GM19035 (cell line): ENCODE results near the gene TMEM208.

Experiments
- ATAC-seq: cut with Tn5 transposase; IDR thresholded peaks from one replicate; pipeline ENCODE4 v1.9.1; 2021; ENCODE audit not compliant: unreplicated experiment

TMEM208 gene

DNA sequence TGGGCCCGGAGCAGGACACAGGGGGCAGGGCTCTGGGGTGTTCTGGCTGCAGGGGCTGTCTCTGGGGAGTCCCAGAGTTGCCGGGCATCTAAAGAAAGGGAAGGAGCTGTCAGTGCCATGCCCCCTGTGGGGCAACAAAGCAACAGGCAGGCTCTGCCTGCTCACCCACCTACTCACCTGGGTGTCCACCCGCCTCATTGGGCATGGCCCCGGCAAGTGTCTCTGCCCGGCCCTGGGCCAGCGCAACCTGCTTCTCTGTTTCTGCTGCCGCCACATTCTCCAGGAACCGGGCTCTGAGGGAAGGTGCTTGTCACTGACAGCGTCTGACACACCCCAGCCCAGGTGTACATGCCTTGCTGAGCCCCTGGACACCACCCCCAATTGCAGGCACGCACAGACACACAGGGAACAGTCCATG, 7.3 kb downstream of the TMEM208 start:
- no peak for ATAC-seq

DNA sequence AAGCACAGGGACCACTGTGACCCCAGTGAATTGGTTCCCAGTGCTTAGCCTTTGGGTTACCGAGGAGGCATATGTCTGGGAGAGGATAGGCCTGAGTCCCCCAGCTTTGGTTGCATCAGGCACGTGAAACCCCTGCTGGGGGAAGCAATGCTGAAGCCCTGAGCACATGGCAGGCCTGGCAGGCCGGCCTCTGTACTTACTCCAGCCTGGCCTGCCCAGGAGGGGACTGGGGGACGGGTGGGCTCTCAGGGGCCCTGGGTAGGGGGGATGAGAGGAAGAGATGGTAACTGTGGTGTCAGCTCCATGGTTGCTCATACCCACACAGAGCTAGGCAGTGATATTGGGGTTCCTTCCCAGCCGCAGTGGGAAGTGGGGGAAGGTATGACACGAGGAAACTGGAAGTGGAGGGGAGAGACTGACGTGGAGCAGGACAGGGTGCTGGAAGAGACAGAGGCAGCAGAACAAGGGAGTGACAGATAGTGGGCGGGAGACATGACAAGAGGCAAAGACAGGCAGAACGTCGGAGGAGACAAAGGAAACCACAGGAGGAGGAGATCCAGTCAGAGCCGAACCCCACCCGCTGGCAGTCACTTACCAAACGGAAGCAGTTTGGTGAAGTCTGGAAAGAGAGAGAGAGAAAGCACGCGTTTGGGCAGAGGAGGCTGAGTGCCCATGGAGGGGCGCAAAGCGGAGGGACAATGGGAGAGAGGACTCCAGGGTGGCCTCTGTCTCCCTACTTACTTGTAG, 9.1 kb downstream of the TMEM208 start:
- no peak for ATAC-seq

DNA sequence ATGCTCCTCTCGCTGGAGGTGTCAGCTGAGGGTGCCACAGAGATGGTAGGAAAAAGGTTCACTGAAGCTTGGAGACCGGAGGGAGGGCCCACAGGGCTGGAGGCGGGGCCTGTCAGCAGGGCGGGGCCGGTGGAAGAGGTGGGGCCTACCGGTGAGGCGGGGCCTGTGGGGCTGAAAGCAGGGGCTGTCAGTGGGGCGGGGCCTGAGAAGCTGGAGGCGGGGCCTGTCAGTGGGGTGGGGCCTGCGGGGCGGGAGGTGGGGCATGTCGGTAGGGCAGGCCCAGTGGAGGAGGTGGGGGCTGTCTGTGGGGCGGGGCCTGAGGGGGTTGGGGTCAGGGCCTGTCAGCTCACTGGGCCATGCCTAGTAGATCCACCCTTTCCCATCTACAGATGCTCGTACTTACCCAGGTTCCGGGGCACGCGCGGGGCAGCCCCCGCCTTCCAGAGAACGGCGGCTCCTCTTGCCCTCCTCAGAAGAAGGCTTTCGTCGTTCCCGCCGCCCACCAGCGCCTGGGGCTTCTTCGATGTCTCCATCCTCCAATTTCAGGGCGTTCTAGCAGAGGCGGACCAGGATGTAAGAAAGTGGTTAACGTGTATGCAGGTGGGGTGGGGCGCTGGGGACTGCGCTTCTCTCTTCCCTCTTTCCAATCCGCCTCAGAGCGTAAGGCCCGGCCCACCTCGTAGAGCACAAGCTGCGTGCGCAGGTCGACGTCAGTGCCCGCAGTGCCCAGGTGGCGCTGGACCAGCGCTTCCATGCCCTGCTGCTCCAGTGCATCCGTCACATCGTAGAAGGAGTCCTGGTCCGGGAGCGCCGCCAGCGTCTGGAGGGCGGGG, 9.8 kb downstream of the TMEM208 start:
- no peak for ATAC-seq

DNA sequence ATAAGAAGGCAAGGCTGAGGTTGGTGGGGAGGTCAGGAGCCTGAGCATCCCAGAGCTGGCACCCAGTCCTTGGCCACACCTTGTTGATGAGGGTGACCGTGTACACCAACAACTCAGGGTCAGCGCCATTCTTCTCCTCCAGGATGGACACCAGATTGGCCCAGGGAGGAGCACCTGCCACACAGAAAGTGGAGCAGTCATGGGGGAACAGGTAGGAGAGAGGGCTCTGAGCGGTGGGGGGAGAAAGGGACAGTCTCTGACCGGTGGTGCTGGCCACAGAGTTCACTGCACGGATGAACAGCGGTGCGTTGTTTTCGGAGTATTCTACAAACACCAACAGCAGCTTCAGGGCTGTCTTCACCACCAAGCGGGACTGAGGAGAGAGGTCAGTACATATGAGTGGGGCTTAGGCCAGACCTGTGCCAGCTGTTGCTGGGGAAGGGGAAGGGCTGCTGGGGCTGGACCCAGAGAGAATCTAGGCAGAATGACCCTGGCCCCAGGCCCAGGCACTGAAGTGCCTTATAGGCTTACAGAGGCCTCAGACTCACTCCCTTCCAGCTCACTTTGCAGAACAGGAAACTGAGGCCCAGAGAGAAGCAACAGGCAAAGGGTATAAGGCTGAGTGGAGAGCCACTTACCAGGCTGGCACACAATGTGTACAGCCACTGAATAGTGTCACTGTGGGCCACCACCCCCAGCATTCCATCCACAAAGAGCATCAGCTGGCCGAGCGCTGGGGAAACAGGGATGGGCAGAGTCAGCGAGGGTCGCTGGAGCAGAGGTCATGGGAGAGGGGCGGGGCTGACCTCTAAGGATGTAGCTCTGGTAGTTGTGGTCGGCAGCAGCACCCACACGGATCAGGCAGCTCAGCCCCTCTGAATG, 10.7 kb downstream of the TMEM208 start:
- ATAC-seq = no peak

DNA sequence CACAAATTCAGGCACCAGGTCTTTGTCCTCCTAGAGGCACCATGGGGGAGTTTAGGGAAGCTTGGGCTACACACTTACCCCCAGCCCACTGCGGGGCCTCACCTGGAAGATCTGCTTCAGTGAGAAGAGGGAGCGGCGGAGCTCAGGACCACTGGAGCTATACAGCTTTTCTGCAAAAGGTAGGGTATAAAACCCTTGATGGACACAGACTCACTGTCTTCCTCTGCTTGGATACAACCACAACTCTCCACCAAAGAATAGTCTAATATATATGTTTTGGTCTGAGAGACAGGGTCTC, 11.3 kb downstream of the TMEM208 start:
- ATAC-seq = no peak

DNA sequence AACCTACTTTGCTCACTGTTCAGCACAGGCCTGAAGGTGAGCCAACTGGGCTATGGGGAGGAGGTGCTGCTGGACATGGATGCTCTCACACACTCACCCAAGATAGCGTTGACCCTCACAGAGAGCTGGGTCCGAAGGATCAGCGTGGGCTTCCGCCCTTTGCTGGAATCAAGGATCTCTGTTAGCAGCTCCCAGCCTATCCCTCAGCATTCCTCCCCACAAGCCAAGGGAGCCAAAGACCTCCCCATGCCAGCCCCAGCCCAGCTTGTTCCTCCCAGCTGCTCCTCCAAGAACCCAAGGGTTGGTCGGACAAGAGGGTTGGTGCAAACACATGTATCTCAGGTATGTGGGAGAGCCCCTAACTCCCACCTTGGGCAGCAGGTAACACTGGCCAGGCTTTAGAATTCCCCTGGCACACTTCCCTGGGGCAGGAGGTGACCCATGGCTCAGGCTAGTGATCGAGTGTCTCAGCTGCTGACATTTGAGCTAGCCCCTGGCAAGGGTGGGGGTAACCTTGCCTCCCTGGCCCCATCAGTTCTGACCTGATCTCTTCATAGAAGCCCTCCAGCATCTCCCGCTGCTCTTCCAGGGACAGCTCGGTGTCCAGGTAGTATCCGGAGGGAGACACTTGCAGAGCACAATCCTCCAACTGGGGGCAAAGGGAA, 12.0 kb downstream of the TMEM208 start:
- no peak for ATAC-seq

DNA sequence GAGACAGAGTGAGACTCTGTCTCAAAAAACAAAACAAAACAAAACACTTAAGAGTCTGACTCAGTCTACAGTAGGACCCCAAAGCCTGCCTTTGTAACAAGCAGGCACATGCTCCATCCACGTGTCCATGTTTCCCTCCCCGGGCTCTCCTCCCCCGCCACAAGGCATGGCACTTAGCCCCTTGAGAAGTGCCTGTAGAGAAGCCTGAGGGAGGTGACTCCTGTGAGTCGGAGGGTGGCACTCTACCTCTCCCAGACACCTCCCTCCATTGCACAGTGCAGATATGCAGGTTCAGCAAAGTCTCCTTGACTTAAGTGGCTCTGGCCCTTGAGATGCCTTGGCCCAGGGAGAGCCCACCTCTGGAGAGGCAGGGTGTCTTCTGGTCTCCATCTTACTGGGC, 13.6 kb downstream of the TMEM208 start:
- ATAC-seq = no peak

DNA sequence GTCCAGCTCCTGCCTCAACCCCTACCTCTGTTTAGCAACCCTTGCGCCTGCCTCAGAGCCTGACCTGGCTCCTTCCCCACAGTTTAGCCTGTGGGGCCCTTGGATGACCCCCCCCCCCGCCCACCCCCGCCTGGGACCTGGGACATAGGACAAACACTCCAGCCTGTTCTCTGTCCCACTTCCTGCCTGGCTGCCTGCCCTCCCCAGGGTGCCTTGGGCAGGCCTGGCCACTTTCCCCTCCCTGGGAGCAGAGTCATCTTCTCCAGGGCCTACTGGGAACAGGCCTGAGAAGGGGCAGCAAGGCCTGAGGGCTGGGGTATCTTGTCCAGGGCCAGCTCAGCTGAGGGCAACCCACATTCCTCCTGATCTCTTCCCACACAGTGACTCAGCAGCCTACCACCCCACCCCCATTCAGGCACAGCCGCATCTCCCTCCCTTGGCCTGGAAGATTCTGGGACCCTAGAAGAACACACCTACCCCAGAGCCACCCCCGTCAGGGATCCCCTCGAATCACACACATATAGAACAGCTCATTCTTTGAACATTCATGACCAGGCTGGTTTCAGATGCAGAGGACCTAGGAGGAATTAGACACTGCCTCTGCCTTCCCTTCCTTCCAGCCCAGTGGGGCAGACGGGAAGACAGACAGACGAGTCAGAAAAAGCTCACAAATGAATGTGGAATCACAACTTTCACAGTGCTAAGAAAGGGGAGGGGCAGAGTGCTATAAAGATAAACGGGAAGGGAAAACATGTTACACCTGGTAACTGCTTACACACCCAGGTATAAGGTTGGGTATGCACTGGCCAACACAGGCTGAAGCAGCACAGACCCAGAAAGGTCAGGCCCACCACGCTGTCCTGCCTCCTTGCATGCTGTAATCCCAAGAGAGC, 14.3 kb downstream of the TMEM208 start:
- ATAC-seq = no peak

DNA sequence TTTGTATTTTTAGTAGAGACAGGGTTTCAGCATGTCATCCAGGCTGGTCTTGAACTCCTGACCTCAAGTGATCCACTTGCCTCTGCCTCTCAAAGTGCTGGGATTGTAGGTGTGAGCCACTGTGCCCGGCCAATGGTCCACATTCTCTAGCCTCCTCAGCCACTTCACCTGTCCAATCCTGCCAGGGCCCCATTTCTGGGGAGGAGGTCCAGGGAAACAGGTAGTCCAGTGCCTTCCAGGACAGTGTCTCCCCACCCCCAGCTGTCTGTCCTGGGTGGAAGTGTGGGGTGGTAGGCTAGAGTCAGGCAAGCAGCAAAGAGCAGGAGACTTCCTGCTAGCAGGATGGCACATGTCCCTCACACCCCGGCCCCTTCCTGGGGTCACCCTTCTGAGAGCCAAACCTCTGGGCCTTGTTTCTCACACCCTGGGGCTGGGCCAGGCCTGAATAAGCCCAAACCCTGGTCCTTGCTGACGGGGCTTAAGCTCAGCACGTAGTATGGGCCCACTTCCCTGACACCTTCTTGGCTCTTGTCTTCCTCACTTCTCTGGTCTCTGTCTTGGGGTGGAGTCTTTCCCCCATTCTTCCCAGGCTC, 15.3 kb downstream of the TMEM208 start:
- ATAC-seq = no peak

DNA sequence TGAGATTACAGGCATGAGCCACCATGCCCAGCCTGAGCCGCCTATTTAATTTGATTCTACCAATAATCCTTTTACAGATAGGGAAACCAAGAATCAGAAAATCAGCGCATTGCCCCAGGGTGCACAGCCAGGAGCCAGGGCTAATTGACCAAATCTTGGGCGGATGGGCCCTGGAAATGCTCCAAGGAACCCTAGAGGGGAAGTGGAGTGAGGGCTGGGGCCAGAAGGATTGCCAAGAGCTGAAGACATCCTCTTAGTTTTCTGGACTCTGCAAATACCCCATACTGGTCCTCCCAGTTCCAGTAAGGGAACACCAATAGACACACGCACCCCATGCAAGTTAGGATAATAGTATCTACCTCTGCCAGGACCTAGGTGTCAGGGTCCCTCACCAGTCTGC, 16.6 kb downstream of the TMEM208 start:
- no peak for ATAC-seq

DNA sequence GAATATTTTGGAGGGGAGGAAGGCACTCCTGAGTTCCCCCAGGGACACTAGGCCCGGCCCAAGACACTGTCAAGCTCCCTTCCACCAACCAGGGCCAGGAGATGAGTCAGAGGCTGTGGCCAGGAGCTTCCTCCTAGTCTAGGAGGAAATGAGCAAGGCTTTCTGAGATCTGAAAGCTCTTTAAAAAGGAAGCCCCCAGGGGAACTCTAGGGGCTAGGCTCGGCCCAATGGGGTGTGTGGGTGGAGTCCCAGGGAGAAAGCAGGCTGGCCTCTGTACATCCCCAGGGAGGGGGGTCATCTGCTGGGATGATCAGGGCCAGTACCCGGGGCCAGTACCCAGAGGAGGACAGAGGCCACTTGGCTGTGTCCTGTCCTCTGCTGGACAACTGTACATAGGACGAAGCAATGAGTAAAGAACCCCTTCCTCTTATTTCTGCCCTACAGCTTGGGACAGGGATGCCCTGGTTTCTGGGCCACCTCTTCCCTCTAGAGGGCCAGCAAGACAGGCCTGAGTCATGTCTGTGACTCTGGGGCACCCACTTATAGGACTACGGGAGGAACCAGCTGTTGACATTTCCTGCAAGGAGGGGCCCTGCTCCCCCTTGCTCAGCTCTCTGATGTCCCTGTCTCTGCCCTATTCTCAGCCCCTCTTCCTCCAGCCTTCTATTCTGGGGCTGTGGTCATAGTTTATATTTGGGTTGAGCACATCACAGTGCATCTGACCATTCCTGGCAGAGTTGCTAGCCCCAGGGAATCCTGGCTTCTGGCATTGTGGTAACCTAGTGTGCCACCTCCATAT, 17.7 kb downstream of the TMEM208 start:
- peak; percentile 52 for ATAC-seq

DNA sequence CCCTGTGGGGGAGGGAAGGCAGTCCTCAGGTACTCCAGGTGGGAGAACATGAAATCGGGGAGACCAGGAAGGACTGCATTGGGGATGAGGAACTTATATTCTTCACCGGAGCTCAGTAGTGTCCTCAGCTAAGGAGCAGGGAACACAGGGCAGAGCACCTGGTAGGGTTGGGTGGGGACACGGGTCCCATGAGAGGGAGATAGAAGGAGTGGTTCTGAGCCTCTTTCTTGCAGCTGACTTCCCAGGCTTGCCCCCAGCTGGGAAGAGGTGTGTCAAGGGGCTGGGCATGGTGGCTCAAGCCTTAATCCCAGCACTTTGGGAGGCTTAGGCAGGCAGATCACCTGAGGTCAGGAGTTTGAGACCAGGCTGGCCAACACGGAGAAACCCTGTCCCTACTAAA, 18.3 kb downstream of the TMEM208 start:
- no peak for ATAC-seq

DNA sequence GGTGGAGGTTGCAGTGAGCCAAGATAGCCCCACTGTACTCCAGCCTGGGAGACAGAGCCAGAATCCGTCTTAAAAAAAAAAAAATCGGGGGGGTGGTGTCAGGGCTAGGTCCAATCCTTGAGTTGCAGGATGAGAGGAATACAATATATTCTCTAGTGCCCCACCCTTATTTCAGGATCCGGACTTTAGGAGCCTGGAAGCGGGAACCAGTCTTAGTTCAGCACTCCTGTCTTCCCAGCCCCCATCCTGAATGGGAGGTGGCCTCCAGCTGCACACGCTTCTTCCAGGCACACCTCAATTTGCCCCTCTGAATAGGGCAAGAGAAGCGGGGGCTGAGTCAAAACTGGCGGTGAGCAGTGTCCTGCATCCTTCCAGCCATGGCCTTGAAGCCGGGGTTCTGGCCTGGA, 18.7 kb downstream of the TMEM208 start:
- ATAC-seq = no peak

DNA sequence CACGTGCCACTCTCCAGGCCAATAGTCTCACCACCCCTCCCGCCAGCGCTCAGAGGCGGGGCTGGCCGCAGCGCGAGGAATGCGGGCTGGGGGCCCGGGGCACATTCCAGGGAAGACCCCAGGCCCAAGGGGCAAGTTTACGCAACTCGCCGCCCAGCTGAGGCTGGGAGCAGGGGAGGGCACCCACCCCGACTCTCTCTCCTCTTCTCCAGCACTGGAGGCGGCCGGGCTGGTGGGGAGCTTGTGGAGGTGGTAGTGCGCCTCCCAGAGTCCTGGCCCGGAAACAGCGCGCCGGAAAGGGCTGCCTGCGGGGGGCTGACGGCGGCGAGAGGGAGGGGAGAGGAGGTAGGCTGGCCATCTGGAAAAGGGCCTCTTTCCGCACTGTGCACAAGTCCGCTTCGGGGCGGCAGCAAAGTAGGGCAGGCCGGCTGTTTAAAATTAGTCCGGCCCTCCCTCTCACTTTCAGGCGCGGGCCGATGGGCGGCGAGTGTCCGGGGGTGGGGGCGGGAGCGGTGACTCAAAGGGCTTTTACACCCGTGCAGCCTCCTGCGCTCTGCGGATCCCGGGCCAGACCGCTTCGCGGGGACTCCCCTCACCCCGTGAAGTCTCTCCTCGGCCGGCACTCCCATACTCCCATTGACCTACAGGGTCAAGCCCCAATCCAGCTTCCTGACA, 19.3 kb downstream of the TMEM208 start:
- peak; percentile 22 for ATAC-seq

DNA sequence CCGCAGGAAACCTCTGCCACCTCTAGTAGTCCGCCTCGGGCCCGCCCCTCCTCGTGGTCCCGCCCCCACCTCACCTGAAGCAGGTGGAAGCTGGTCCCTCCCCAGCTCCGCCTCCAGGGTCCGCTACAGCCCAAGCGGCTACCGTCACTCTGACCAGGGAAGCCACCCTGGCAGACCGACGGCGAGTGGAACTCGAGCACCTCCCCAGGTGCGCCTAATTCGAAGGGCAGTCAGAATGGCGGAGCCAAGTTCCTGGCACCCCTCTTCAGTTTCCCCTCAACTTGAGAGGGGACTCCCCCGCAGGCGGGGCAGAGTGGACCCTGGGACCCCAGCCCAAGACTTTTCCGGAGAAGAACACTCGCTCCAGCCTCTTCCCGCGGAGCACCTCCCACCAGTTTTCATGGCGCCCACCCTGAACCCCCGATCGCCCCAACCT, 19.8 kb downstream of the TMEM208 start:
- peak; percentile 14 for ATAC-seq

DNA sequence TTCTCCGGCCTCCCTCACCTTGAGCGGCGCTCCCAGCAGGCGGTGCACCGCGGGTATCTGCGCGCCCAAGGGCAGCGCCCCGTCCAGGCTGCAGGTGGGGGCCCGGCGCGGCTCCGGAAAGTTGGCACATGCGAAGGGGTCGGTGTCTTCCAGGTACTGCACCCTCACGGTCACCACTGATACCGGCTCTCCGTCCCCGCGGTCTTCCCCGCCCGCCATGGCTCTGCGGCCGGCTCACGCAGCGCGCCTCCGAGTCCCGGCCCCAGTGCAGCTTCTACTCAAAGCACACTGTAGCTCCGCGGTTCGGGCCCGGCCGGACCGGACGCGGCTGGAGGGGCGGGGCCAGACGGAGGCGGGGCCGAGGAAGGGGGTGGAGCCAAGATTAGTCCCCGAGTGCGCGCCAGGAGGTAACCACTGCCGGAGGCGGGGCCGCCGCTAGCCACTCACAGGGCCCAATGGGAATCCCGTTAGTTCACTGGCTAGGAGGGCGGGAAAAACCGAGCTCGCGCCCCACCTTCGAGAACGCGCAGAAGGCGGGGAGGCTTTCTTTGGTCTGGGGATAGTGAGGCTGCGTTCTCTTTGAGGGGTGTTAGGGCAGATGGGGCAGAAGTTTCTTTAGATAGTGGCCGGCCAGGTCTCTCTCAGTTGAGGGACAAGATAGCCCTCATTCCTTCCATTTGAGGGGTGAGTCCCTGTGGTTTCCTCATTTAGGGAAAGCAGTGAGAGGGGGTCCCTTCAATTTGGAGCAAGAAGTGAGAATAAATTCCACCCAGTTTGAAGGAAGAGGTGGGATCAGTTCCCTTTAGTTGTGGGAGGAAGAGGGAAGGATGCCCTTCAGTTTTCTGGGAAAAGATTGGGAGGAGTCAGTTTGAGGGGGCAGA, 20.5 kb downstream of the TMEM208 start, which contains the start of gene FHOD1:
Gene FHOD1, minus strand, starts transcription at position 290 of the 881 bp plus-strand sequence. Its CDS starts 71 bp downstream, at position 219.
- ATAC-seq = peak; percentile 44

DNA sequence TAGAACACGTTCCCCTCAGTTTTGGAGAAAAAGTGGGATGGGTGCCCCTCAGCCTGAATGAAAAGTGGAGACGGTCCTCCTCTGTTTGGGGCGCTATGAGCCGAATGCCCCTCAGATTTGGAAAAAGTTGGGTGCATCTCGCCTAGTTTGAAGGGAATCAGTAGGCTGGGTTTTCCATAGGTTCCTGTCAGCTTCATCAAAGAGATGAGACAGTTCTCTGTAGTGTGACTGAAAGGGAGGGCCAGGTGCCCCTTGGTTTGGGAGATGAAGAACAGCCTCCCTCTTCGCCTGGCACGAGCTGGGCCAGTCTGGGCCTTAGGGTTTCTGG, 21.1 kb downstream of the TMEM208 start:
- ATAC-seq = no peak
